MV-4-11 (cell line): ENCODE results near the gene PROX1.

ENCODE experiments used
- DNase-seq: peaks from one replicate; lab custom pipeline; 2025; lab: John Stamatoyannopoulos, UW

The PROX1 gene

DNA sequence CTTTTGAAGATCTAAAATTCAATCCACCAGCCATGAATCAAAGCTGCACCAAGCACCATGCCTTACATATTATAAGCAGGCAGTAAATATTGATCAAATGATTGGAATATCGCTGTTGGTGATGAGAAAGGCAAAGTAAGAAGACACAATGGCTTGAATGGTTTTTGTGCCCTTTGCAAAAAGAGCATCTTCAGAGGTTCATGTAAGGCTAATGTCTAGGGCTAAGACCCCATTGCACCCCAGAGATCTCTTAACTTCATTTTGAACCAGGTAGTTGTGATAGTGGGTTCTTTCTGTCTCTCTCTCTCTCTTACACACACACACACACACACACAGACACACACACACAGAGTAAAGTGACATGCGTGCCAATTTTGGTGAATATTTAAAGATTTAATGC, 12.0 kb downstream of the PROX1 start:
- DNase-seq, result no peak

- DNase-seq, result no peak
These were observed 14.3 kb downstream of the PROX1 start for GRCh38 chr1:214002060-214002459.

- DNase-seq, result no peak
These were observed 14.7 kb downstream of the PROX1 start for GRCh38 chr1:214002472-214002871.

DNA sequence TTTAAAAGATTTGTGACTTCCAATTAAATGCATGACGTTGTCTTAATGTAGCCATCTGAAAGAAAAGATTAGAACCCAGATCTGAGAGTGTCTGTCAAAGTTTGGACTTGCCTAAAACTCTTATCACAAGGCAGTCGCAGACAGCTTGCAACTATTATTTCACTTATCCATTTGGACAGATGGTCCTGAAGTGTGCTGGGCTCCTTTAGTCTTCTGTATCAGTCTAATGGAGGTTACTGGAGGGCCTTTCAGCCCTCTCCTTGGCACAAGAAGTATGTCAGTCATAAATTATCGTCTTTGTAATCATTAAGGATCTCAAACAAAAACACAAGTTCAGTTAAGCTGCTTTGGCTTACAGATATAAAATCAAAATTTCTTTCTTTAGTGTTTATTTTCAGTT, 15.5 kb downstream of the PROX1 start:
- DNase-seq, result no peak

DNA sequence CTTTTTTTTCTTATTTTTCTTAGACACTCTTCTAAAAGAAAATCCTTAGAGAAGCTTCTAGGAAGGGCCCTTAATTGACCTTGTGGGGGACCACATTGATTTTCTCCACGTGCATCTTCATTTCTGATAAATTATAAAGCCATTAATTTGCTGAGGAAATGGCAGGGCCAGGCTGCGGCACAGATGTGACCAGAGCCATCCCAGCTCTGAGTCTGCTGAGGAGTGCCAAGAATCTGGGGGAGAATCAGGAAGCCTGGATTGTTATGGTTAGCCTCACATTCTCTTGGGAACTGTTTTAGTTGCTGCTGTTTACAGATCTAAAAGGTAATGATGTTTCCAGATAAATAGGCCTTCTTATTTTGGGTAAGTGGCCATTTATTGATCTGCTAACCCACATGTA, 16.2 kb downstream of the PROX1 start:
- no peak for DNase-seq

DNA sequence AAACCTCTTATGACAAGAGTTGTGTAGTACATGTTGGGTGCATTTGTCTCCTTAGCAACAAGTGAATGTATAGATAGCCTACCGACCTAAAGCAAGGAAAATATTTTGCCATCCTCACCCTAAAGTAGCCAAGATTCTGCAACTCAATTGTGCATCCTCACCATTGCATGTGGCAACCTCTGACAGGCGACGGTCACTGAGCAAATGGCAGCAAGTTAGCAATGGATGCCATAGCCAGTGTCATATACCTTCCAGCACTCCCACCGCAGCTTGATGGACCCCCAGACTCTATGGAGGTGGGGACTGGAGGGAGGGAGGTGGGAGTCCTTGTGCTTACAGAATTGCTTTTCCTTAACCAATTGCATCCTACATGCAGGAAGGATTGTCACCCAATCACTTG, 17.0 kb downstream of the PROX1 start:
- DNase-seq, result no peak

DNA sequence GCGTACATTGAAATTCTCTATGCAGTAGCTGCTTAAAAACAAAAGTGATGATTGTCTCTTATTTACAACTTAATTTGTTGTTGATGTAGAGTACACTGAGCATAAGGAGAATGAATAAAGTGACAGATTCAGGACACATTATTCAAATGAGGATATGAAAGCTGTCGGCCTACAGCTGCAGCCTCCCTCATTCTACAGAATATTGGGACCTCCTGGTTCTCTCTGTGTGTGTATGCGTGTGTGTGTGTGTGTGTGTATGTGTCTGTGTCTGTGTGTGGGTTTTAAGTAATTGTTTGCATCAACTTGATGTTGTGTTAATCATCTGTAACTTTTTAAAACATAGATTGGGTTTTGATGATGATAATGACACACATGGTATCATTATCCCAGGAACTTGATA, 17.9 kb downstream of the PROX1 start:
- DNase-seq, result peak; percentile 4

GRCh38 chr1:214006845-214007244, 19.1 kb downstream of the PROX1 start:
- no peak for DNase-seq

DNA sequence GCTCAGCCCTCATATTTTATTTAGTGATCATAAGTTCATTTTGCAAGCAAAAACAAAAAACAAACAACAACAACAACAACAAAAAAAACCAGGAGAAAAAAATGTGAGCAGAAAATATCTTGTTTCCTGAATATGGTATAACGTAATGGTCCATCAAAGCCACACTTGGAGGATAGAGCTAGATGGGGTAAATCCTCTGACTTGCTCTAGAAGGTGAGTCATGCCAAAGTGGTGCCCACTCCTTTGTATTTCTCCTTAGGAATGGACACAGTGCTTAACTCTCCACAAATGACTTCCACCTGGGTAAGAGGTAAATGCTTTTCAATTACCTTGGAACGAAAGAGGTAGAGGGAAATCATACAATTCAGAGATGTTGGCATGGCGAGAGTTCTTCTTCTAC, 20.6 kb downstream of the PROX1 start:
- no peak for DNase-seq

DNA sequence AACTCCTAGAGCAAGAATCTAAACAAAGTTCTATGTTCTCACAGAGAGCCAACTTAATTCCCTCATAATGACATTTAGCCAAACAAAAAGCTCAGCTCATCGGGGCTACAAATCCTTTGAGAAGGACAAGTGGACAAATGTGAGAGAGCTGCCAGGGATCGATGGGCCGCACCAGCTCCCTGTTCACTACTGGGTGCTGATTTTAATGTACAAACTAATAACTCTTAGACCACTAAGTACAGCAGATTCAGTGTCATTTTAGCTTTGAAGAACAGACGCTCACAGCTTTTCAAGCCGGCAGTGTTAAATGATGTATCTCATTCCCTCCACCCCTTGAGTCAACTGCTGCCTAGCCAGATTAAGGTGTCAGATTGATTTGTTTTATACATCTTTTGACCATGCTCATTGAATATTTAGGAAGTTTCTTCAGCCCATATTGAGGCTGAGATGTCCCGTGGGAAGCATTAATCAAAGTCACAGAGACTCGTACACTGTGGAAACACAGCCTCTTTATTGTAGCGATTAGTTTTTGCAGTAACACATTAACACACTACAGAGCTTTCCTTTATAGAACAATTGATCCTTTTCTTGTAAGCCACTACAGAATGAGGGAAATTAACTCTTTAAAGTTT, 21.1 kb downstream of the PROX1 start:
- DNase-seq, result no peak

DNA sequence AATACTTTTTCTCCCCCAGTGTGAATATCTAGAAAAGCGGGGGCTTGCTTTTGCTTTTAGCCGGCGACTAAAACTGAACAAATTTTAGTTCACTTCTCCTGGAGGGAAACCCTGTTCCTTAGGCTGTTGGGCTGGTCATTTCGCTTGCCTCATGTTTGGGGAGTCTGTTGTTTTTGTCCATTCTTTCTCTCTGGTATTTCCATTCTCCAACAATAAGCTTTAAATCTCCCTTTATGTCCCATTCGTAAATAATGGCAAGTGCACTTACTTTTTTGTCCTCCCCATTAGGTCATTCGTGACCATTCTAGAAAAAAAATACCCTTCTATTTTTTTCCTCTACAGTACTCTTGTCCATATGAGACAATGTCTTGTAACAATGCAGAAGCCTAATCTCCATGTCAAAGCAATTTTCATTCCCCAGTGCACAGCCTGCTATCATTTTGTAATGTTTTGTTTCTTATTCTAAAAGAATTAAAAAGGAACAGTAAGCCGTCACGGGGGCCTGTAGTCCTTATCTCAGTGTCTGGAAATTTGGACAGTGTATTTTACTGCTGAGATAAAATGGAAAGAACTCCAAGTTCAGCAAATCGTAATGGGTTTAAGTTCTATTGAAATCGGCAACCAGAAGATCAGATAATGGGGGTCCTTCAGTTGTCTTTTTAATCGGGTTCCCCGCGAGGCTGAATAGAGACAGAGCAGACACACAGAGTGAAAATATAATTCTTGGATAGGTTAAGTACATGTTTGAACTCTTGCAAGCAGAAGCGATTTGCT, 21.8 kb downstream of the PROX1 start:
- DNase-seq, result no peak

GRCh38 chr1:214010197-214010573, 22.4 kb downstream of the PROX1 start:
- no peak for DNase-seq

DNA sequence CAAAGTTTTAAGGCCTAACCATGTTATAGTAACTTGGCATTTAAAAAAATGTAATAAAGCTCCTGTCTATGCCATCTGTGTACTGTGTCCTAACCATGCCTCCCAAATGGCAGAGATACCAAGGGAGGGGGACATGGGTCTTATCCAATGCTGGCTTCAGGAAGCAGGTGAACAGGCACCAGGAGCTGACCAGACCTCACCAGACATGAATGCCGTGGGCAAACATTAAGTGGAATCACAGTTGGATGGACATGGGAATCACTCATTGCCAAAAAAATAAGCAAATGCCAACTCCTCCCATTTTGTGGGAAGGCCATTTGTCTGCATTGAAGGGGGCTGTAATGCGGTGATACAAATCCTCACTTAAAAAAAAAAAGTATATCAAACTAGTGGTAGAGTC, 22.9 kb downstream of the PROX1 start:
- no peak for DNase-seq

- no peak for DNase-seq
These were observed 24.6 kb downstream of the PROX1 start for GRCh38 chr1:214012418-214012817.

DNA sequence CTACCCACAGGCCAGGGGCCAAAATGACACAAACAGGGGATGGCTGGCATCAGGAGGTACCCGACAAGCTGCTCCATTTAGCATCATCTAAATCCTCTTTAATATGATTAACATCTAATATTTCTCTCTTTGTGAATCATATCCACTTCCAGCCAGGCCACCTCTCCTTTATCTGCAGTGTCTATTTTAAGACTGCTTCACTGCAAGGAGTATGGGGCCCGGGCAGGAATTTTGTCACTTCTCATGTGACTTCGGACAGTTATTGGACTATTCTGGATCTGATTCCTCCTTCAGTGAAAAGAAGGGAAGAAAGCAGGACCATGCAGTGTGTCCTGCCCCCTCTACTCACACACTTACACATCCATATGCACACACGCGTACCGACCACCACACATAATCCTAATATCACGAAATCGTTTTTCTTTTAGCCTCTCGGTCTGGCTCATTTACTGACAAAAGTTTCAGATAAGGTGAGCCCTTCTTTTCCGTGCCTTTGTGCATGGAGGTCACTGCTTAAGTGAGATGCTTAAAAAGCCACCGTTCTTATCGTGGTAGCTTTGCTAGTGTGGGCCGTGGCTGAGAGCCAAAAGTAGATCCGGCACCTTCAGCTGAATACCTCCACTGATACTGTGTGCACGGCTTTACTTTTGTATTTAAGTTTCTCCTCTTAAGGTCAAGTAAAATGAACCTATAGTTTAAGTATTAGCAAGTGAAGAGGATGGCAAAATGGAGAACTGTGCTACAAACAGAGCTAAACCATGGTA, 26.0 kb downstream of the PROX1 start:
- no peak for DNase-seq

DNA sequence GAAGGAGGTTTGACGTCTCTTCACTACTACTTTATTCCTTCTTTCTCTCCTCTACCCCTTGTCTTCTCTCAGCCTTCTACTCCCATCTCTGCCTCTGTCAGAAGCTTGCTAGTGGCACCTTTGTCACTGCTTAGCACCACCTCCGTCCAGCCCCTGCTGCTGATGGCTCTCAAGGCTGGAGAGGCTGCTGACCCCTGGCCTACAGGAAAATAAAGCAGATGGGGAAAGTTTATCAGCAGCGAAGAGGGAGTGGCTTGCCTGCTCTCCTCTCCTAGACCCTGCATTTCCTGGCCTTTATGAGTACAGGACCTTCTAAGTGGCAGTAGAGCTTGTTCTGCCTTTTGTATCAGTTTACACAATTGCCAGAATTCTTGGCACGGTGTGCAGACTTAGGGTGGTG, 27.0 kb downstream of the PROX1 start:
- DNase-seq, result no peak

- DNase-seq, result no peak
These were observed 29.6 kb downstream of the PROX1 start for GRCh38 chr1:214017191-214017982.

DNA sequence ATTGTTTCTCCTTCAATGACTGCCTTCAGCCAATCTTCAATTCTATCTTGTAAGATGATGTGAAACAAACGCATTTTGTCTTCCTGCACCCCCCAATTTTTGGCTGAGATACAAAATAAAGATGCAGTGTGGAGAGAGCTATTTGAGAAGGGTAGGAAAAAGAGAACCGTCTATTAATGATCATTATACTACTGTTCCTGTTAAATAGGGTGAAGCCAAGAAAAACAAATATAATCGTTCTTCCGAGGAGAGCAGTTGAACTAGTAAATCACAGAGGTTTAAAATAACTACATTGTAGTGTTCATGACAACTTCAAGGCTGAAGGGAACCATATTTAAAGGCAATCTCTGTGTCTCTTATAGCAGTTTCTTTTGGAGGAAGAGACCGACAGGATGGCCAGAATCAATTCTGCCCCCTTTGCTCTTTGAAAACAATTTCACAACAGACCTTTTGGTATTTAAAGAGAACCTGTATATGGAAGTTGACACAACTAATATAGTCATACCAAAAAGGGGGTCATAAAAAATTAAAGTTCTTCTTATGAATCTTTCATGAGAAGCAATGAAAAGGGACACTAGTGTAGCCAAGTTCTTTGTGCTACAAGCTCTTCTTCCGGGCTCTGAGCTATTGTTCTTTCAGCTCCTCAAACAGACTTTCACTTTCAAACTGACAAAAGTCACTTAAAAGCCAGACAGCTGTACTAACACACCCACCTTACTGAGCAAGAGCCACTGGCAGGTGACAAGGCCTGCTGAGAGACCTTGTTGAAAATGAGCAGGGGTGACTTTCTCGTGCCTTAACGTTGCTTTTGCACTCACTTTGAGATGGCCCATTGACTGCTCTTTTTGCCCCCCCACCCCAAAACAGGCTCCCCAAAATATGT, 30.9 kb downstream of the PROX1 start:
- no peak for DNase-seq

DNA sequence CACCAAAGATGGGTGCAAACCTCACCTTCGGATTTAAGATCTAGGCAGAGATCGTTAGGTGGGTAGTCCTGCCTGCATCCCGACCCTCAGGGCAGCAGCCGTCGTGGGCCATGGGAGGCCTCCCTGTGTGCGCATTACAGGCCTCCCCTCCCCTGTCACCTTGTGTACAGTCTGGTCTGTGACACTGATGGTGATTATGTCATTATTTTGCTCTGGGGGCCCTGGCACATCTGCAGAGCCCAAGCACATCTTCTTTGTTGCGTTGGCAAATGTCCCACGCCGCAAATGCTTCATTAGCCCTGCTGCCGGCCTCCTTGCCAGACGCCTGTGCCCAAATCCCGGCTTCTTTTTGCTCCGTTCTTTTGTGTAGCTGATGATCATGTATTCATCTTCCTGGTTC, 31.7 kb downstream of the PROX1 start:
- no peak for DNase-seq

DNA sequence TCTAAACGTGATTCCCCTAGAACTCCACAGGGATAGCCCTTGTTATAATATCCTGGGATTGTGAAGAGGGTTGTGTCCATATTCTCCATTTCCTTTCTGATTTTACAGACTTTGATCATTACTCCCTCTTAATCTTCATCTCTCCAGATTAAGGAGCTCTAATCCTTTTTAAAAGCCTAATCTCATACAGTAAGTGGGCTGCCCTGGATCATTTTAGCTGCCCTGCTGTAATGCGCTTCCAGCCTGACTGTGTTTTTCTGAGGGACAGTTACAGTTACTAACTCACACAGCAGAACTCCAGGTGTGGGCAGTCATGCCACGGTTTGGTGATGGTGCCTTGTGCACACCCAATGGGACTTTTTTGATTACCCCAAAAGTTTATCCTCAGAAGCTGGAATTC, 33.5 kb downstream of the PROX1 start:
- no peak for DNase-seq

- DNase-seq, result no peak
These were observed 34.5 kb downstream of the PROX1 start for GRCh38 chr1:214022229-214022791.
